Hepatocyte (in vitro differentiated cells): ENCODE data around the gene BICD2.

Experiments used
- EZH2 ChIP-seq: fragments of 200-600 bp; sonication (generic); IDR thresholded peaks from 2 replicates; pipeline ENCODE4 v1.6.1; 2016; ENCODE audit warnings: antibody characterized with exemption, mild to moderate bottlenecking, borderline replicate concordance
- TF ChIP-seq, protein P1 (sequence below): fragments of 200-600 bp; sonication (generic); IDR thresholded peaks from 2 replicates; pipeline ENCODE4 v1.5.1; 2016; ENCODE audit warnings: antibody characterized with exemption, mild to moderate bottlenecking; ENCODE audit not compliant: poor library complexity

DNA sequence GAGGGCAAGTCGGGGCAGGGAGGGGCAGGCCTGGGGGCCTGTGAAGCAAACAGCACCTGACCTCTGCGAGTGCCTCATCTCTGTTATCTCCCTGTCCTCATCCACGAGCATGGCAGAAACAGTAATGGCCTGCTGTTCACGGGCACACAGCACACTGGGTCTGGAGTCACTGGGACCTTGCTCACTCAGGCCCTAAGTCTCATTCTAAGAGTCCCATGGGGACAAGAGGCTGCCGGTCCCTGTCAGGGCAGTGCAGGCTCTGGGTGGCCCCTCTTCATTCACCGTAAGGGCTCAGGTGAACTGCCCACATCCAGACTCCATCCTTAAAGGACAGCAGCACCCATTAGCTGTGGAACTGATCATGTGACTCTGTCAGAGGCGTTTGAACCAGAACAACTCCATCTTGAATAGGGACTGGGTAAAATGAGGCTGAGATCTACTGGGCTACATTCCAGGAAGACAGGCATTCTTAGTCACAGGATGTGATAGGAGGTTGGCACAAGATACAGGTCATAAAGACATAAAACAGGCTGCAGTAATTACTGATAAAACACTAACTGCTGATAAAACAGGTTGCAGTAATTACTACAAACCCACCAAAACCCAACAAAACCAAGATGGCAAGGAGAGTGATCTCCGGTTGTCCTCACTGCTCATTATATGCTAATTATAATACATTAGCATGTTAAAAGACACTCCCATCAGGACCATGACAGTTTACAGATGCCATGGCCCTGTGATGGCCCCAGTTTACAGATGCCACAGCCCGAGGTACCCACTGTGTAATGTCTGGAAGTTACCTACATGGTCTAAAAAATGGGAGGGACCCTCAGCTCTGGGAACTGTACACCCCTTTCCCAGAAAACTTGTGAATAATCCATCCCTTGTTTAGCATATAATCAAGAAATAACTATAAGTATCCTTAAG is 28.7 kb downstream of the BICD2 start:
- TF ChIP-seq, protein P1, sequence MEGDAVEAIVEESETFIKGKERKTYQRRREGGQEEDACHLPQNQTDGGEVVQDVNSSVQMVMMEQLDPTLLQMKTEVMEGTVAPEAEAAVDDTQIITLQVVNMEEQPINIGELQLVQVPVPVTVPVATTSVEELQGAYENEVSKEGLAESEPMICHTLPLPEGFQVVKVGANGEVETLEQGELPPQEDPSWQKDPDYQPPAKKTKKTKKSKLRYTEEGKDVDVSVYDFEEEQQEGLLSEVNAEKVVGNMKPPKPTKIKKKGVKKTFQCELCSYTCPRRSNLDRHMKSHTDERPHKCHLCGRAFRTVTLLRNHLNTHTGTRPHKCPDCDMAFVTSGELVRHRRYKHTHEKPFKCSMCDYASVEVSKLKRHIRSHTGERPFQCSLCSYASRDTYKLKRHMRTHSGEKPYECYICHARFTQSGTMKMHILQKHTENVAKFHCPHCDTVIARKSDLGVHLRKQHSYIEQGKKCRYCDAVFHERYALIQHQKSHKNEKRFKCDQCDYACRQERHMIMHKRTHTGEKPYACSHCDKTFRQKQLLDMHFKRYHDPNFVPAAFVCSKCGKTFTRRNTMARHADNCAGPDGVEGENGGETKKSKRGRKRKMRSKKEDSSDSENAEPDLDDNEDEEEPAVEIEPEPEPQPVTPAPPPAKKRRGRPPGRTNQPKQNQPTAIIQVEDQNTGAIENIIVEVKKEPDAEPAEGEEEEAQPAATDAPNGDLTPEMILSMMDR = no peak
- no peak for TF ChIP-seq EZH2
